Measurements from ENCODE around the gene ARL6IP6.
"Not testable (repeated sequence)": the region's sequence is repeated elsewhere in the genome, so short reads cannot be mapped to it uniquely, and the experiment has no call there.

GRCh38 chr2:152747751-152748150 lies 29.3 kb downstream of the ARL6IP6 start:
- TF ChIP-seq, protein P1, sequence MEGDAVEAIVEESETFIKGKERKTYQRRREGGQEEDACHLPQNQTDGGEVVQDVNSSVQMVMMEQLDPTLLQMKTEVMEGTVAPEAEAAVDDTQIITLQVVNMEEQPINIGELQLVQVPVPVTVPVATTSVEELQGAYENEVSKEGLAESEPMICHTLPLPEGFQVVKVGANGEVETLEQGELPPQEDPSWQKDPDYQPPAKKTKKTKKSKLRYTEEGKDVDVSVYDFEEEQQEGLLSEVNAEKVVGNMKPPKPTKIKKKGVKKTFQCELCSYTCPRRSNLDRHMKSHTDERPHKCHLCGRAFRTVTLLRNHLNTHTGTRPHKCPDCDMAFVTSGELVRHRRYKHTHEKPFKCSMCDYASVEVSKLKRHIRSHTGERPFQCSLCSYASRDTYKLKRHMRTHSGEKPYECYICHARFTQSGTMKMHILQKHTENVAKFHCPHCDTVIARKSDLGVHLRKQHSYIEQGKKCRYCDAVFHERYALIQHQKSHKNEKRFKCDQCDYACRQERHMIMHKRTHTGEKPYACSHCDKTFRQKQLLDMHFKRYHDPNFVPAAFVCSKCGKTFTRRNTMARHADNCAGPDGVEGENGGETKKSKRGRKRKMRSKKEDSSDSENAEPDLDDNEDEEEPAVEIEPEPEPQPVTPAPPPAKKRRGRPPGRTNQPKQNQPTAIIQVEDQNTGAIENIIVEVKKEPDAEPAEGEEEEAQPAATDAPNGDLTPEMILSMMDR (conservative IDR thresholded peaks at IDR 0.05; ENCODE audit: low read depth in 2 of 2): not testable (repeated sequence)
- not testable (repeated sequence) for TF ChIP-seq POLR2AphosphoS5 (IDR thresholded peaks at IDR 0.05; ENCODE audit: low read depth); EZH2phosphoT487 (IDR thresholded peaks at IDR 0.05; ENCODE audit: unreplicated experiment); EZH2 (IDR thresholded peaks at IDR 0.05; ENCODE audit: low read depth, unreplicated experiment); ETS1 (IDR thresholded peaks at IDR 0.05); CREB1 (CRISPR knock-in tag; IDR thresholded peaks at IDR 0.05; ENCODE audit: low read depth); ZNF114 (CRISPR knock-in tag; IDR thresholded peaks at IDR 0.05); NANOG (IDR thresholded peaks at IDR 0.05; ENCODE audit: borderline replicate concordance)
- TF ChIP-seq, protein P2, sequence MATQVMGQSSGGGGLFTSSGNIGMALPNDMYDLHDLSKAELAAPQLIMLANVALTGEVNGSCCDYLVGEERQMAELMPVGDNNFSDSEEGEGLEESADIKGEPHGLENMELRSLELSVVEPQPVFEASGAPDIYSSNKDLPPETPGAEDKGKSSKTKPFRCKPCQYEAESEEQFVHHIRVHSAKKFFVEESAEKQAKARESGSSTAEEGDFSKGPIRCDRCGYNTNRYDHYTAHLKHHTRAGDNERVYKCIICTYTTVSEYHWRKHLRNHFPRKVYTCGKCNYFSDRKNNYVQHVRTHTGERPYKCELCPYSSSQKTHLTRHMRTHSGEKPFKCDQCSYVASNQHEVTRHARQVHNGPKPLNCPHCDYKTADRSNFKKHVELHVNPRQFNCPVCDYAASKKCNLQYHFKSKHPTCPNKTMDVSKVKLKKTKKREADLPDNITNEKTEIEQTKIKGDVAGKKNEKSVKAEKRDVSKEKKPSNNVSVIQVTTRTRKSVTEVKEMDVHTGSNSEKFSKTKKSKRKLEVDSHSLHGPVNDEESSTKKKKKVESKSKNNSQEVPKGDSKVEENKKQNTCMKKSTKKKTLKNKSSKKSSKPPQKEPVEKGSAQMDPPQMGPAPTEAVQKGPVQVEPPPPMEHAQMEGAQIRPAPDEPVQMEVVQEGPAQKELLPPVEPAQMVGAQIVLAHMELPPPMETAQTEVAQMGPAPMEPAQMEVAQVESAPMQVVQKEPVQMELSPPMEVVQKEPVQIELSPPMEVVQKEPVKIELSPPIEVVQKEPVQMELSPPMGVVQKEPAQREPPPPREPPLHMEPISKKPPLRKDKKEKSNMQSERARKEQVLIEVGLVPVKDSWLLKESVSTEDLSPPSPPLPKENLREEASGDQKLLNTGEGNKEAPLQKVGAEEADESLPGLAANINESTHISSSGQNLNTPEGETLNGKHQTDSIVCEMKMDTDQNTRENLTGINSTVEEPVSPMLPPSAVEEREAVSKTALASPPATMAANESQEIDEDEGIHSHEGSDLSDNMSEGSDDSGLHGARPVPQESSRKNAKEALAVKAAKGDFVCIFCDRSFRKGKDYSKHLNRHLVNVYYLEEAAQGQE (IDR thresholded peaks at IDR 0.05; ENCODE audit: unreplicated experiment): not testable (repeated sequence)
